Lower leg skin (tissue), 4 donors: Measurements from ENCODE around the gene RBP4. TPM values are rescaled to one million over a fixed set of nuclear protein-coding genes. Genes with fewer than 3 reads are reported as not detected.

Source experiments
- DNase-seq, 2 donors: peaks; one replicate each; pipeline ENCODE4 v3.0.0-alpha.2; 2019; ENCODE audit warnings: low spot score in 2 of 2
- H3K4me3 ChIP-seq: fragments of 200-600 bp; sonication (generic); 2 replicates; pipeline ENCODE4 v1.5.1; 2017; ENCODE audit warnings: mild to moderate bottlenecking, low read depth; ENCODE audit not compliant: poor library complexity, severe bottlenecking
- POLR2A ChIP-seq, 2 donors: fragments of 450-650 bp; IDR thresholded peaks; one replicate each; pipeline ENCODE4 v1.6.1; 2016 to 2017; ENCODE audit warnings: antibody characterized with exemption in 2 of 2, mild to moderate bottlenecking in 1 of 2, moderate library complexity in 1 of 2
- WGBS, 2 donors: methylation state at CpG; one replicate each; pipeline ENCODE4 v1.1.5; 2018; 5-methylcytosine and 5-hydroxymethylcytosine counted together
- intact Hi-C: fragments of 100-400 bp; cut with DNase I; formaldehyde crosslinking; loops from one replicate; pipeline ENCODE4 v1.15.0; 2023; ENCODE audit warnings: low total_unique reads
- total RNA-seq, 4 donors: library from RNA; depleted of rRNA; stranded (reverse); fragments of >200 nt; gene quantifications; one replicate each; pipeline ENCODE4 v1.1.0, GENCODE V29; 2016
- TF ChIP-seq, protein P1 (sequence below), 3 donors: fragments of 450-650 bp; IDR thresholded peaks; one replicate each; pipeline ENCODE4 v1.5.1; 2016; ENCODE audit warnings: antibody characterized with exemption in 3 of 3, mild to moderate bottlenecking in 3 of 3, moderate library complexity in 2 of 3

Gene RBP4
- total RNA-seq, 4 donors from 2014 or later, result 1.7 to 17.5 (median 11.5) TPM

DNA sequence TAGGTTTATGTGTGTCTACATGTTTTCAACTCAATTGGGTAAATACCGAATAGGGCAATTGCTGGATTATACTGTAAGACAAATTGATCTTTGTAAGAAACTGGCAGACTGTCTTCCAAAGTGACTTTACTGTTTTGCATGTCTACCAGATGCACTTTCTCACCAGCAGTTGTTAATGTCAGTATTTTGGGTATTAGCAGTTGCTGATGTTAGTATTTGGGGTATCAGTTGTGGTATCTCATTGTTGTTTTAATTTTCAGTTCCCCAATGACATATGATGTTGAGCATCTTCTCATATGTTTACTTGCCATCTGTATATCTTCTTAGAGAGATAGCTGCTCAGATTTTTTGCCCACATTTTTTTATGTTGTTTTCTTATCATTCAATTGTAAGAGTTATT, 21.9 kb upstream of the RBP4 start:
- TF ChIP-seq POLR2A (IDR thresholded peaks at IDR 0.05), result no peak
- TF ChIP-seq, protein P1, sequence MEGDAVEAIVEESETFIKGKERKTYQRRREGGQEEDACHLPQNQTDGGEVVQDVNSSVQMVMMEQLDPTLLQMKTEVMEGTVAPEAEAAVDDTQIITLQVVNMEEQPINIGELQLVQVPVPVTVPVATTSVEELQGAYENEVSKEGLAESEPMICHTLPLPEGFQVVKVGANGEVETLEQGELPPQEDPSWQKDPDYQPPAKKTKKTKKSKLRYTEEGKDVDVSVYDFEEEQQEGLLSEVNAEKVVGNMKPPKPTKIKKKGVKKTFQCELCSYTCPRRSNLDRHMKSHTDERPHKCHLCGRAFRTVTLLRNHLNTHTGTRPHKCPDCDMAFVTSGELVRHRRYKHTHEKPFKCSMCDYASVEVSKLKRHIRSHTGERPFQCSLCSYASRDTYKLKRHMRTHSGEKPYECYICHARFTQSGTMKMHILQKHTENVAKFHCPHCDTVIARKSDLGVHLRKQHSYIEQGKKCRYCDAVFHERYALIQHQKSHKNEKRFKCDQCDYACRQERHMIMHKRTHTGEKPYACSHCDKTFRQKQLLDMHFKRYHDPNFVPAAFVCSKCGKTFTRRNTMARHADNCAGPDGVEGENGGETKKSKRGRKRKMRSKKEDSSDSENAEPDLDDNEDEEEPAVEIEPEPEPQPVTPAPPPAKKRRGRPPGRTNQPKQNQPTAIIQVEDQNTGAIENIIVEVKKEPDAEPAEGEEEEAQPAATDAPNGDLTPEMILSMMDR (IDR thresholded peaks at IDR 0.05), result no peak
- intact Hi-C loops, result no loop called here
- WGBS, 2 donors, result 87 to 92% methylated on average over 1 of the region's 1 CpG
- DNase-seq, result no peak
- no peak overlapping the region for H3K4me3 ChIP-seq

DNA sequence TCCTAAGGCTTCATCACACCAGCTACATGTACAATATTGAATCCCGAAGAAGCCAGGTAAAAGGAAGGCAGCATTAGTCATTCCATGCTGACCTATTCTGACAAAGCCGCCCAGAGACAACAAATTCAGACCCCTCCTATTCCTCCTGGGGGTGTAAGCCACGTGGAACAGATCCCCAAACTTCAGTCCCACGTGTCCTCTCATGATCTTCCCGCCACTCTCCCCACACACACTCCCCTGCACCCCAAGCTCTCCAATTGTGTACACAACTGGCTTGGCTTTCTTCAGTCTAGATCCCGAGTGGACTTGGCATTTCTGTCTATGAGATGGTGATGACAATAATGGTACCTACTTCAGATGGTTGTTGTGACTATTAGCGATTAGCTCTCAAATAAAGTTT, 19.9 kb upstream of the RBP4 start:
- 77 to 80% methylated on average over 7 of the region's 7 CpGs for WGBS, 2 donors
- intact Hi-C loops, result no loop called here
- DNase-seq, result no peak

DNA sequence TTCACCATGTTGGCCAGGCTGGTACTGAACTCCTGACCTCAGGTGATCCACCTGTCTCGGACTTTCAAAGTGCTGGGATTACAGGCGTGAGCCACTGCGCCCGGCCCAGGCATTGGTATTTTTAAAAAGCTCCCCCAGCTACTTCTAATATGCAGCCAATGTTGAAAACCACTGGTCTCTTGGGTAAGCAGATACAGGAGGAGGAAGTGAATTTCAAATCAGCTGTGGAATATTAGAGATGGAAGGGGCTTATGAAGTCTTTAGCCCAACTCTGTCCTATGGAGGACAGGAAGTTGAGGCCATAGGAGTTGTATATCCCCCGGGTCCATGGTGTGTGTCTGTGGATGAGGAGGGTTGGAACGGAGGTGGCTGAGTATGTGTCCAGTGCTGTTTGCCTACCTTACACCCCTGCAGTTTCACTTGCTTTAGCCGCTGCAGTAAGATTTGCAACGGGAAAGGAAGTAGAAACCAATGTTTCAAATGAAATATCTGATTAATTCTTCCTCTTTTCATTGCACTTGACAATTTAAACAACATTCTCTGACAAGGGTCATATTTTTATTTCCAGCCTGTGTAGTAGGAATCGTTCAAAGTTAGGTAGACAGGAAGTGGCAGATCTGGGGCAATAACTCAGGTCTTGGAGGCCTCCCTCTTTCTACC, 14.7 kb upstream of the RBP4 start:
- TF ChIP-seq POLR2A (IDR thresholded peaks at IDR 0.05), result no peak
- TF ChIP-seq, protein P1 (IDR thresholded peaks at IDR 0.05), result no peak
- 75% methylated on average over 9 of the region's 9 CpGs for WGBS, 2 donors
- H3K4me3 ChIP-seq, result no peak overlapping the region
- DNase-seq, result no peak
- intact Hi-C loops, result no loop called here

More for the DNA sequence above, 19.9 kb upstream of the RBP4 start:
- no peak overlapping the region for H3K4me3 ChIP-seq
- TF ChIP-seq, protein P1 (IDR thresholded peaks at IDR 0.05), result no peak
- TF ChIP-seq POLR2A (IDR thresholded peaks at IDR 0.05), result no peak

DNA sequence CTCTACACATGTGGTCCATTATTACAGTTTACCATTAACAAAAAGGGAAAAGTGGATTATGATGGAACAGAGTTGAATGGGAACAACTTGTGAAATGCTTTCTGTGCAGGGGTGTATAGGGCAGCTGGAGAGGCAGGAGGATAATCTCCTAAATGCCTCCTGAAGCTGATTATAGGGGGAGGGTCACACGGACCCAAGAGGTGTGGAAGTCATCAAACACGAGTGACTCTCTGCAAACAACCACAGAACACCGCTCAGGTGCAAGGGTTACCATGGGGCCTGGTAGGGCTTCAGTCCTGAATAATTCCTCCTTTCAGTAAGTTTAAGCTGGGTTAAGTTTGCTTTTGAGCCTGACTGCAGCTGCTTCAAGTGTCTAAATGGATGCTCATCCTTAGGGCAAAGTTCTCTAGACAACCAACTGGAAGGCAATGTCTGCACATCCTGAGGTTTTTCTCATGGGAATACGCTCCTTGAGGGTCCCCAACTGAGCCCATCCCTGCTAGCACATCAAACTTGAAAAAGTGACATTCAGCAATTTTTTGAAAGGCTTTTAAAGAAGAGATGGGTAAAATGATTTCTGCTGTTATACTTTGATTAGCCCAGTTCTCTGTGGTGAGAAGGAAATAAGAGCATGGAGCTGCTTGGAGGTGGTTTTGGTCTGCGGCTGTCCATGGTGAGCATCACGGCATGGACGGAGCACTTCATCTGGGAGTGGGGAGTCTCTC, 13.2 kb upstream of the RBP4 start:
- TF ChIP-seq POLR2A (IDR thresholded peaks at IDR 0.05), result no peak
- TF ChIP-seq, protein P1 (IDR thresholded peaks at IDR 0.05), result no peak
- WGBS, 2 donors, result 80 to 85% methylated on average over 7 of the region's 7 CpGs
- DNase-seq, result no peak
- intact Hi-C loops, result no loop called here
- H3K4me3 ChIP-seq, result no peak overlapping the region

DNA sequence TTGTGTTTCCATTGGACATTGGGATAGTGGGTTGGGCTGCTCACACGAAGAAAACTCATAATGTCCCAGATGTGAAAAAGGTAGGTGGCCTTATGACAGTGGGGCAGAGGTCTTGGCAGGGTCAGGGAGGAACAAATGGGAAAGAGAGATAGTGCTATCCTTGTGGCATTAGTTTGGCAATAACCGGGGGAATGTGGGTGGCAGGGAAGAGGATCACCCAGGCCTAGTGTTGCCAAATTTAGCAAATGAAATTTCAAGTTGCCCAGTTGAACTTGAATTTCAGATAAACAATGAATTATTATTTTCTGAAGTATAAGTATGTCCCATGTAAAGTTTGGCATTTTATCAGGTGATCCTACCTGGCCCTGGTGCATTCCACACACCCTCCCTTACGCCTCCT, 12.1 kb upstream of the RBP4 start:
- TF ChIP-seq, protein P1 (IDR thresholded peaks at IDR 0.05), result no peak
- TF ChIP-seq POLR2A (IDR thresholded peaks at IDR 0.05), result no peak
- intact Hi-C loops, result no loop called here
- H3K4me3 ChIP-seq, result no peak overlapping the region
- WGBS, 2 donors, result 79 to 82% methylated on average over 3 of the region's 3 CpGs
- DNase-seq, result no peak
